Astrocyte (in vitro differentiated cells and primary cell): ENCODE results near the gene TM7SF2. TPM values are rescaled to one million over a fixed set of nuclear protein-coding genes. Genes with fewer than 3 reads are reported as not detected.

Experiments used
- DNase-seq: peaks from one replicate; pipeline ENCODE4 v3.0.0-alpha.2; 2010; ENCODE audit warnings: low read depth
- FAIRE-seq: peaks from 2 replicates; lab custom pipeline; 2011; peaks lifted over from hg19 to GRCh38; lab: Jason Lieb, UNC
- H2AFZ ChIP-seq: 2 replicates; pipeline ENCODE4 v1.6.0; 2012; ENCODE audit warnings: low read depth, low read length, inconsistent platforms
- H3K27ac ChIP-seq: 2 replicates; pipeline ENCODE4 v1.5.1; 2011; ENCODE audit warnings: low read depth, low read length, inconsistent platforms
- H3K27me3 ChIP-seq: 2 replicates; pipeline ENCODE4 v1.6.0; 2011; ENCODE audit warnings: low read length, inconsistent platforms; ENCODE audit not compliant: insufficient read depth
- H3K36me3 ChIP-seq: 2 replicates; pipeline ENCODE4 v1.5.1; 2011; ENCODE audit warnings: low read length, inconsistent platforms; ENCODE audit not compliant: insufficient read depth
- H3K4me1 ChIP-seq: 2 replicates; pipeline ENCODE4 v1.5.1; 2011; ENCODE audit warnings: low read length, inconsistent platforms; ENCODE audit not compliant: insufficient read depth
- H3K4me2 ChIP-seq: 2 replicates; pipeline ENCODE4 v1.6.0; 2012; ENCODE audit warnings: low read length, inconsistent platforms
- H3K4me3 ChIP-seq: 2 replicates; pipeline ENCODE4 v1.5.1; 2011; ENCODE audit warnings: low read depth, mild to moderate bottlenecking, low read length, inconsistent platforms; ENCODE audit not compliant: insufficient read depth
- H3K79me2 ChIP-seq: 2 replicates; pipeline ENCODE4 v1.6.0; 2012; ENCODE audit warnings: mild to moderate bottlenecking, low read length, inconsistent platforms; ENCODE audit not compliant: insufficient read depth
- H3K9ac ChIP-seq: 2 replicates; pipeline ENCODE4 v1.6.0; 2012; ENCODE audit warnings: mild to moderate bottlenecking, low read length, inconsistent platforms
- H3K9me3 ChIP-seq: 2 replicates; pipeline ENCODE4 v1.5.1; 2012; ENCODE audit warnings: low read depth, mild to moderate bottlenecking, low read length, inconsistent platforms; ENCODE audit not compliant: insufficient read depth
- H4K20me1 ChIP-seq: 2 replicates; pipeline ENCODE4 v1.6.0; 2012; ENCODE audit warnings: low read length, inconsistent platforms; ENCODE audit not compliant: insufficient read depth
- H3K27ac Mint-ChIP-seq: one replicate; pipeline ENCODE4 v1.8.0; 2021; ENCODE audit warnings: mild to moderate bottlenecking, mixed read lengths; ENCODE audit not compliant: unreplicated experiment
- H3K27me3 Mint-ChIP-seq: one replicate; pipeline ENCODE4 v1.8.0; 2021; ENCODE audit warnings: low read depth, mixed read lengths; ENCODE audit not compliant: unreplicated experiment
- H3K36me3 Mint-ChIP-seq: one replicate; pipeline ENCODE4 v1.8.0; 2021; ENCODE audit warnings: low read depth, mixed read lengths; ENCODE audit not compliant: unreplicated experiment
- H3K4me1 Mint-ChIP-seq: one replicate; pipeline ENCODE4 v1.8.0; 2021; ENCODE audit warnings: low read depth, mixed read lengths; ENCODE audit not compliant: unreplicated experiment
- H3K4me3 Mint-ChIP-seq: one replicate; pipeline ENCODE4 v1.8.0; 2021; ENCODE audit warnings: mild to moderate bottlenecking, moderate library complexity, mixed read lengths; ENCODE audit not compliant: unreplicated experiment
- H3K9me3 Mint-ChIP-seq: one replicate; pipeline ENCODE4 v1.8.0; 2021; ENCODE audit warnings: mild to moderate bottlenecking, mixed read lengths; ENCODE audit not compliant: unreplicated experiment
- CTCF ChIP-seq: IDR thresholded peaks from 2 replicates; pipeline ENCODE4 v1.5.1; 2011; ENCODE audit warnings: low read depth, mild to moderate bottlenecking, inconsistent platforms, low read length, moderate library complexity; ENCODE audit not compliant: insufficient read depth
- EZH2 ChIP-seq: IDR thresholded peaks from 2 replicates; pipeline ENCODE4 v1.6.1; 2012; ENCODE audit warnings: mild to moderate bottlenecking, low read length, inconsistent platforms; ENCODE audit not compliant: insufficient read depth
- total RNA-seq: library from RNA; stranded (reverse); gene quantifications from 2 replicates; pipeline ENCODE4 v1.2.1, GENCODE V29; 2021

TM7SF2 gene
- total RNA-seq, 1 donor from 2014 or later = 23.9 TPM

- Mint-ChIP-seq H3K4me1 (peaks cover 8% of the 10 kb centered on the region), H3K27me3 (no peaks in the 10 kb centered on the region), H3K27ac (peak overlapping the region; percentile 66), H3K4me3 (peak overlapping the region; percentile 99), H3K9me3 (no peaks in the 10 kb centered on the region), H3K36me3 (peaks cover 15% of the 10 kb centered on the region)
- no peaks in the 10 kb centered on the region for H3K27me3 ChIP-seq
- no peak overlapping the region for H2AFZ ChIP-seq
- H4K20me1 ChIP-seq = peaks cover 60% of the 10 kb centered on the region
- H3K36me3 ChIP-seq = peaks cover 28% of the 10 kb centered on the region
- H3K4me1 ChIP-seq = peaks cover 13% of the 10 kb centered on the region
- no peak for TF ChIP-seq EZH2
- no peak for TF ChIP-seq CTCF
- DNase-seq (no peak), FAIRE-seq (no peak)
- H3K4me3 ChIP-seq = peak overlapping the region; percentile 3
- H3K27ac ChIP-seq = no peak overlapping the region
- H3K9me3 ChIP-seq = no peaks in the 10 kb centered on the region
- H3K79me2 ChIP-seq = peaks cover 38% of the 10 kb centered on the region
- peak overlapping the region; percentile 98 for H3K4me2 ChIP-seq
- peak overlapping the region; percentile 98 for H3K9ac ChIP-seq
Measured at GRCh38 chr11:65132238-65132987, 20.7 kb downstream of the TM7SF2 start.

- H3K36me3 ChIP-seq = peaks cover 26% of the 10 kb centered on the region
- H2AFZ ChIP-seq = no peak overlapping the region
- peaks cover 55% of the 10 kb centered on the region for H4K20me1 ChIP-seq
- H3K4me1 ChIP-seq = peaks cover 13% of the 10 kb centered on the region
- H3K27ac ChIP-seq = peak overlapping the region; percentile 99
- peak overlapping the region; percentile 98 for H3K9ac ChIP-seq
- Mint-ChIP-seq H3K36me3 (peaks cover 14% of the 10 kb centered on the region), H3K27me3 (no peaks in the 10 kb centered on the region), H3K9me3 (no peaks in the 10 kb centered on the region), H3K4me3 (peak overlapping the region; percentile 99), H3K4me1 (peaks cover 8% of the 10 kb centered on the region), H3K27ac (peak overlapping the region; percentile 100)
- peaks cover 38% of the 10 kb centered on the region for H3K79me2 ChIP-seq
- H3K27me3 ChIP-seq = no peaks in the 10 kb centered on the region
- peak overlapping the region; percentile 98 for H3K4me2 ChIP-seq
- no peak for TF ChIP-seq EZH2
- no peak for TF ChIP-seq CTCF
- DNase-seq = no peak
- H3K9me3 ChIP-seq = no peaks in the 10 kb centered on the region
- peak overlapping the region; percentile 88 for H3K4me3 ChIP-seq
- no peak for FAIRE-seq
Measured at GRCh38 chr11:65132988-65133700, 21.5 kb downstream of the TM7SF2 start.
